Upper lobe of right lung (tissue), 1 donor: ENCODE results near the gene SMIM22. TPM values are rescaled to one million over a fixed set of nuclear protein-coding genes. Genes with fewer than 3 reads are reported as not detected.
A peak's percentile ranks its signal among the peaks of the same experiment; 100 is the strongest.

Source experiments
- ATAC-seq: fragments of 200-7000 bp; cut with Tn5 transposase; one replicate; pipeline ENCODE4 v1.9.1; 2020; ENCODE audit warnings: mild to moderate bottlenecking, moderate library complexity
- DNase-seq: peaks from one replicate; pipeline ENCODE4 v3.0.0-alpha.2; 2020
- H3K27ac ChIP-seq: fragments of 200-600 bp; one replicate; pipeline ENCODE4 v1.8.0; 2022
- H3K27me3 ChIP-seq: fragments of 200-600 bp; one replicate; pipeline ENCODE4 v1.8.0; 2022; ENCODE audit warnings: mild to moderate bottlenecking
- H3K36me3 ChIP-seq: fragments of 200-600 bp; one replicate; pipeline ENCODE4 v1.8.0; 2022
- H3K4me1 ChIP-seq: fragments of 200-600 bp; one replicate; pipeline ENCODE4 v1.8.0; 2022
- H3K4me3 ChIP-seq: fragments of 200-600 bp; one replicate; pipeline ENCODE4 v1.8.0; 2022; ENCODE audit warnings: mild to moderate bottlenecking
- H3K9me3 ChIP-seq: fragments of 200-600 bp; one replicate; pipeline ENCODE4 v1.8.0; 2022
- CTCF ChIP-seq: fragments of 200-600 bp; IDR thresholded peaks from one replicate; pipeline ENCODE4 v1.8.0; 2022; ENCODE audit warnings: antibody characterized with exemption
- intact Hi-C: fragments of 100-400 bp; cut with DNase I; formaldehyde crosslinking; loops from one replicate; pipeline ENCODE4 v1.11.0; 2022
- total RNA-seq: library from RNA; stranded (reverse); fragmentation: NEBNext Ultra II Directional; extraction: Animal tissue kit (Norgen Biotek cat#: 25700); gene quantifications from one replicate; pipeline ENCODE4 v1.2.1, GENCODE V29; 2021
- donor health status: DM: no; HTN: yes; CAD: no; lungs with severe emphysema.

SMIM22 gene
- total RNA-seq, 1 donor from 2014 or later, result 23.3 TPM

GRCh38 chr16:4811242-4811641, 16.1 kb downstream of the SMIM22 start:
- ATAC-seq, result peak; percentile 13
- Histone ChIP-seq H3K36me3 (peaks cover 97% of the 10 kb centered on the region), H3K9me3 (no peaks in the 10 kb centered on the region), H3K4me1 (no peaks in the 10 kb centered on the region), H3K27me3 (no peaks in the 10 kb centered on the region), H3K4me3 (no peak overlapping the region), H3K27ac (no peak overlapping the region)
- no peak for DNase-seq
- no peak for TF ChIP-seq CTCF
- intact Hi-C loops, result no loop called here

- peak; percentile 20 for ATAC-seq
Measured at GRCh38 chr16:4811773-4812172, 16.6 kb downstream of the SMIM22 start.

GRCh38 chr16:4813251-4814003, 18.3 kb downstream of the SMIM22 start:
- Histone ChIP-seq H3K9me3 (no peaks in the 10 kb centered on the region), H3K4me1 (no peaks in the 10 kb centered on the region), H3K4me3 (no peak overlapping the region), H3K27me3 (no peaks in the 10 kb centered on the region), H3K27ac (no peak overlapping the region), H3K36me3 (peaks cover 93% of the 10 kb centered on the region)
- intact Hi-C loops, result no loop called here
- no peak for TF ChIP-seq CTCF
- no peak for ATAC-seq
- no peak for DNase-seq

More at GRCh38 chr16:4811773-4812172, 16.6 kb downstream of the SMIM22 start:
- Histone ChIP-seq H3K27ac (no peak overlapping the region), H3K4me3 (no peak overlapping the region), H3K9me3 (no peaks in the 10 kb centered on the region), H3K36me3 (peaks cover 97% of the 10 kb centered on the region), H3K4me1 (no peaks in the 10 kb centered on the region), H3K27me3 (no peaks in the 10 kb centered on the region)
- no peak for TF ChIP-seq CTCF
- intact Hi-C loops, result no loop called here
- DNase-seq, result no peak

GRCh38 chr16:4814046-4814445, 18.9 kb downstream of the SMIM22 start:
- ATAC-seq, result no peak
- H3K9me3 ChIP-seq, result no peaks in the 10 kb centered on the region
- no peak overlapping the region for H3K27ac ChIP-seq
- no peaks in the 10 kb centered on the region for H3K4me1 ChIP-seq
- no peak for TF ChIP-seq CTCF
- intact Hi-C loops, result no loop called here
- H3K4me3 ChIP-seq, result no peak overlapping the region
- DNase-seq, result no peak
- peaks cover 87% of the 10 kb centered on the region for H3K36me3 ChIP-seq
- H3K27me3 ChIP-seq, result no peaks in the 10 kb centered on the region

- Histone ChIP-seq H3K4me3 (no peak overlapping the region), H3K27ac (no peak overlapping the region), H3K27me3 (no peaks in the 10 kb centered on the region), H3K9me3 (no peaks in the 10 kb centered on the region), H3K4me1 (no peaks in the 10 kb centered on the region), H3K36me3 (peaks cover 87% of the 10 kb centered on the region)
- intact Hi-C loops, result no loop called here
- no peak for TF ChIP-seq CTCF
- ATAC-seq (no peak), DNase-seq (no peak)
Measured at GRCh38 chr16:4814542-4815173, 19.5 kb downstream of the SMIM22 start.
